Naive B cell (primary cell): Measurements from ENCODE around the gene TSPAN9. TPM values are rescaled to one million over a fixed set of nuclear protein-coding genes. Genes with fewer than 3 reads are reported as not detected.

ENCODE experiments used
- ATAC-seq, 2 donors: fragments of 150-1000 bp; cut with Tn5 transposase; 2 replicates each; pipeline ENCODE4 v1.10.0; 2021; ENCODE audit warnings: low read depth in 2 of 2, mild to moderate bottlenecking in 2 of 2, moderate library complexity in 2 of 2
- DNase-seq: peaks from one replicate; pipeline ENCODE4 v3.0.0; 2022
- H3K27ac Mint-ChIP-seq, 6 donors: one replicate each; pipeline ENCODE4 v1.8.0; 2020 to 2022; ENCODE audit warnings: mild to moderate bottlenecking in 6 of 6, mixed read lengths in 6 of 6, moderate library complexity in 5 of 6, inconsistent platforms in 2 of 6
- H3K27me3 Mint-ChIP-seq, 3 donors: one replicate each; pipeline ENCODE4 v1.8.0; 2021 to 2022; ENCODE audit warnings: mixed read lengths in 3 of 3, mild to moderate bottlenecking in 1 of 3
- H3K36me3 Mint-ChIP-seq, 2 donors: one replicate each; pipeline ENCODE4 v1.8.0; 2020 to 2022; ENCODE audit warnings: mixed read lengths in 2 of 2, inconsistent platforms in 1 of 2, mild to moderate bottlenecking in 1 of 2
- H3K4me1 Mint-ChIP-seq, 3 donors: one replicate each; pipeline ENCODE4 v1.8.0; 2020 to 2022; ENCODE audit warnings: mixed read lengths in 3 of 3, inconsistent platforms in 1 of 3, mild to moderate bottlenecking in 1 of 3, moderate library complexity in 1 of 3
- H3K4me3 Mint-ChIP-seq, 8 donors: one replicate each; pipeline ENCODE4 v1.8.0; 2020 to 2022; ENCODE audit warnings: mild to moderate bottlenecking in 8 of 8, mixed read lengths in 8 of 8, moderate library complexity in 8 of 8, inconsistent platforms in 2 of 8
- H3K9me3 Mint-ChIP-seq, 7 donors: one replicate each; pipeline ENCODE4 v1.8.0; 2020 to 2022; ENCODE audit warnings: mixed read lengths in 7 of 7, mild to moderate bottlenecking in 5 of 7, inconsistent platforms in 2 of 7, moderate library complexity in 1 of 7
- polyA plus RNA-seq, 6 donors: library from polyadenylated mRNA; unstranded; fragments of 300-500 nt; fragmentation: Illumina TruSeq; gene quantifications; one replicate each; pipeline ENCODE4 v1.2.3, GENCODE V29; 2021; ENCODE audit warnings: low read depth in 6 of 6

TSPAN9 gene
- polyA plus RNA-seq, 6 donors from 2014 or later = 0.26 to 0.49 (median 0.41) TPM; not detected in 2

GRCh38 chr12:3117144-3117581 is 40.0 kb downstream of the TSPAN9 start:
- H3K27ac Mint-ChIP-seq = no peak overlapping the region

GRCh38 chr12:3117591-3118015 is 40.4 kb downstream of the TSPAN9 start:
- H3K27ac Mint-ChIP-seq = no peak overlapping the region
- ATAC-seq = no peak
- no peak for DNase-seq
- no peaks in the 10 kb centered on the region for H3K9me3 Mint-ChIP-seq
- no peak overlapping the region for H3K4me3 Mint-ChIP-seq
- H3K27me3 Mint-ChIP-seq = peaks cover 0 to 66% (median 49%) of the 10 kb centered on the region in 3 donors
- H3K4me1 Mint-ChIP-seq = peaks cover 5 to 7% (median 6%) of the 10 kb centered on the region in 3 donors
- no peaks in the 10 kb centered on the region for H3K36me3 Mint-ChIP-seq

More at GRCh38 chr12:3117144-3117581, 40.0 kb downstream of the TSPAN9 start:
- ATAC-seq = no peak
- Mint-ChIP-seq H3K36me3 (no peaks in the 10 kb centered on the region), H3K4me1 (peaks cover 5 to 7% (median 6%) of the 10 kb centered on the region in 3 donors), H3K9me3 (no peaks in the 10 kb centered on the region), H3K4me3 (no peak overlapping the region), H3K27me3 (peaks cover 0 to 66% (median 49%) of the 10 kb centered on the region in 3 donors)
- no peak for DNase-seq

- peaks cover 0 to 65% (median 43%) of the 10 kb centered on the region in 3 donors for H3K27me3 Mint-ChIP-seq
- peaks cover 5 to 7% (median 6%) of the 10 kb centered on the region in 3 donors for H3K4me1 Mint-ChIP-seq
- peaks cover 0 to 7% (median 0%) of the 10 kb centered on the region in 7 donors for H3K9me3 Mint-ChIP-seq
- H3K27ac Mint-ChIP-seq = peak overlapping the region in 1 of 6 donors; percentile 76
- H3K4me3 Mint-ChIP-seq = no peak overlapping the region
- ATAC-seq = no peak
- DNase-seq = no peak
- H3K36me3 Mint-ChIP-seq = no peaks in the 10 kb centered on the region
These were observed 42.1 kb downstream of the TSPAN9 start for GRCh38 chr12:3119192-3119755.

- peaks cover 5 to 7% (median 6%) of the 10 kb centered on the region in 3 donors for H3K4me1 Mint-ChIP-seq
- H3K27me3 Mint-ChIP-seq = peaks cover 0 to 61% (median 40%) of the 10 kb centered on the region in 3 donors
- no peak for ATAC-seq
- H3K36me3 Mint-ChIP-seq = no peaks in the 10 kb centered on the region
- no peak for DNase-seq
- no peak overlapping the region for H3K27ac Mint-ChIP-seq
- H3K4me3 Mint-ChIP-seq = no peak overlapping the region
- H3K9me3 Mint-ChIP-seq = peaks cover 0 to 7% (median 0%) of the 10 kb centered on the region in 7 donors
These were observed 42.8 kb downstream of the TSPAN9 start for GRCh38 chr12:3119756-3120601.

GRCh38 chr12:3120701-3121100 is 43.5 kb downstream of the TSPAN9 start:
- Mint-ChIP-seq H3K4me3 (no peak overlapping the region), H3K27ac (no peak overlapping the region), H3K9me3 (peaks cover 0 to 12% (median 0%) of the 10 kb centered on the region in 7 donors), H3K36me3 (no peaks in the 10 kb centered on the region), H3K27me3 (peaks cover 0 to 57% (median 40%) of the 10 kb centered on the region in 3 donors), H3K4me1 (peaks cover 5 to 7% (median 6%) of the 10 kb centered on the region in 3 donors)
- no peak for ATAC-seq
- DNase-seq = no peak

- Mint-ChIP-seq H3K27ac (no peak overlapping the region), H3K27me3 (peaks cover 0 to 41% (median 29%) of the 10 kb centered on the region in 3 donors), H3K4me3 (peak overlapping the region in 1 of 8 donors; percentile 60), H3K36me3 (no peaks in the 10 kb centered on the region), H3K9me3 (peaks cover 0 to 19% (median 0%) of the 10 kb centered on the region in 7 donors), H3K4me1 (peaks cover 5 to 7% (median 6%) of the 10 kb centered on the region in 3 donors)
- DNase-seq (no peak), ATAC-seq (no peak)
These were observed 45.9 kb downstream of the TSPAN9 start for GRCh38 chr12:3122841-3123678.

- Mint-ChIP-seq H3K4me3 (no peak overlapping the region), H3K36me3 (no peaks in the 10 kb centered on the region), H3K4me1 (peaks cover 5 to 7% (median 6%) of the 10 kb centered on the region in 3 donors), H3K27me3 (peaks cover 0 to 41% (median 29%) of the 10 kb centered on the region in 3 donors), H3K9me3 (peaks cover 0 to 19% (median under 1%) of the 10 kb centered on the region in 7 donors), H3K27ac (no peak overlapping the region)
- no peak for ATAC-seq
- no peak for DNase-seq
These were observed 46.5 kb downstream of the TSPAN9 start for GRCh38 chr12:3123729-3124128.

- peaks cover 0 to 26% (median 6%) of the 10 kb centered on the region in 7 donors for H3K9me3 Mint-ChIP-seq
- H3K27ac Mint-ChIP-seq = no peak overlapping the region
- peaks cover 0 to 7% of the 10 kb centered on the region in 2 donors for H3K36me3 Mint-ChIP-seq
- ATAC-seq = no peak
- peaks cover 6 to 40% (median 34%) of the 10 kb centered on the region in 3 donors for H3K27me3 Mint-ChIP-seq
- H3K4me1 Mint-ChIP-seq = peaks cover 12 to 17% (median 13%) of the 10 kb centered on the region in 3 donors
- no peak overlapping the region for H3K4me3 Mint-ChIP-seq
- DNase-seq = no peak
These were observed 47.7 kb downstream of the TSPAN9 start for GRCh38 chr12:3124917-3125316.

GRCh38 chr12:3125674-3126073 is 48.5 kb downstream of the TSPAN9 start:
- no peak for DNase-seq
- ATAC-seq = no peak
- peaks cover 14 to 18% (median 17%) of the 10 kb centered on the region in 3 donors for H3K4me1 Mint-ChIP-seq
- H3K27me3 Mint-ChIP-seq = peaks cover 11 to 39% (median 34%) of the 10 kb centered on the region in 3 donors
- peaks cover 0 to 26% (median 6%) of the 10 kb centered on the region in 7 donors for H3K9me3 Mint-ChIP-seq
- H3K36me3 Mint-ChIP-seq = peaks cover 0 to 7% of the 10 kb centered on the region in 2 donors
- no peak overlapping the region for H3K27ac Mint-ChIP-seq
- no peak overlapping the region for H3K4me3 Mint-ChIP-seq

GRCh38 chr12:3127832-3128231 is 50.7 kb downstream of the TSPAN9 start:
- Mint-ChIP-seq H3K4me1 (peaks cover 14 to 23% (median 21%) of the 10 kb centered on the region in 3 donors), H3K9me3 (peaks cover 0 to 26% (median 6%) of the 10 kb centered on the region in 7 donors), H3K36me3 (peaks cover 0 to 7% of the 10 kb centered on the region in 2 donors), H3K27ac (no peak overlapping the region), H3K4me3 (no peak overlapping the region), H3K27me3 (peaks cover 11 to 53% (median 49%) of the 10 kb centered on the region in 3 donors)
- ATAC-seq (no peak), DNase-seq (no peak)

GRCh38 chr12:3128498-3129293 is 51.5 kb downstream of the TSPAN9 start:
- H3K27ac Mint-ChIP-seq = peak overlapping the region in 1 of 6 donors; percentile 53
- H3K27me3 Mint-ChIP-seq = peaks cover 11 to 55% (median 41%) of the 10 kb centered on the region in 3 donors
- DNase-seq = no peak
- peak overlapping the region in 1 of 8 donors; percentile 37 for H3K4me3 Mint-ChIP-seq
- peaks cover 14 to 23% (median 21%) of the 10 kb centered on the region in 3 donors for H3K4me1 Mint-ChIP-seq
- H3K9me3 Mint-ChIP-seq = peaks cover 0 to 24% (median 6%) of the 10 kb centered on the region in 7 donors
- H3K36me3 Mint-ChIP-seq = peaks cover 0 to 7% of the 10 kb centered on the region in 2 donors
- no peak for ATAC-seq
